ENCODE results near the gene ATXN1.

The ATXN1 gene

GRCh38 chr6:16360365-16360764 is 400.9 kb downstream of the ATXN1 start:
- Histone ChIP-seq H3K36me3 (ENCODE audit: control insufficient read depth in 2 of 2, insufficient read depth in 1 of 2, low read length in 2 of 2) (peaks cover 0 to 3% of the 10 kb centered on the region in 2 experiments; a peak in 1 of 3 replicates), H3K4me3 (ENCODE audit: low read depth, low read length) (no peak overlapping the region), H3K4me1 (ENCODE audit: control insufficient read depth, insufficient read depth, low read length) (no peaks in the 10 kb centered on the region), H3K27ac (ENCODE audit: extremely low read depth, low read depth, low read length) (no peak overlapping the region), H3K9me3 (ENCODE audit: control insufficient read depth, insufficient read depth, low read depth, low read length) (no peaks in the 10 kb centered on the region)
- ChIA-PET POLR2A (no interaction called here), CTCF (no interaction called here)
- no peak for TF ChIP-seq ZNF585B (tag by site-specific recombination; IDR thresholded peaks at IDR 0.05)
- TF ChIP-seq ZNF843 (tag by site-specific recombination; IDR thresholded peaks at IDR 0.05), result no peak
- no peak for TF ChIP-seq ZNF701 (tag by site-specific recombination; IDR thresholded peaks at IDR 0.05)
- no peak for TF ChIP-seq ZNF473 (tag by site-specific recombination; IDR thresholded peaks at IDR 0.05)
- no peak for TF ChIP-seq ZNF239 (tag by site-specific recombination; IDR thresholded peaks at IDR 0.05)
- no peak for TF ChIP-seq ZNF747 (tag by site-specific recombination; IDR thresholded peaks at IDR 0.05)
- TF ChIP-seq ZNF169 (tag by site-specific recombination; IDR thresholded peaks at IDR 0.05), result no peak
- TF ChIP-seq KLF9 (tag by site-specific recombination; IDR thresholded peaks at IDR 0.05; ENCODE audit: low read depth), result no peak
- TF ChIP-seq, protein P1, sequence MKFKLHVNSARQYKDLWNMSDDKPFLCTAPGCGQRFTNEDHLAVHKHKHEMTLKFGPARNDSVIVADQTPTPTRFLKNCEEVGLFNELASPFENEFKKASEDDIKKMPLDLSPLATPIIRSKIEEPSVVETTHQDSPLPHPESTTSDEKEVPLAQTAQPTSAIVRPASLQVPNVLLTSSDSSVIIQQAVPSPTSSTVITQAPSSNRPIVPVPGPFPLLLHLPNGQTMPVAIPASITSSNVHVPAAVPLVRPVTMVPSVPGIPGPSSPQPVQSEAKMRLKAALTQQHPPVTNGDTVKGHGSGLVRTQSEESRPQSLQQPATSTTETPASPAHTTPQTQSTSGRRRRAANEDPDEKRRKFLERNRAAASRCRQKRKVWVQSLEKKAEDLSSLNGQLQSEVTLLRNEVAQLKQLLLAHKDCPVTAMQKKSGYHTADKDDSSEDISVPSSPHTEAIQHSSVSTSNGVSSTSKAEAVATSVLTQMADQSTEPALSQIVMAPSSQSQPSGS (tag by site-specific recombination; IDR thresholded peaks at IDR 0.05; ENCODE audit: low read depth), result no peak
- TF ChIP-seq, protein P2, sequence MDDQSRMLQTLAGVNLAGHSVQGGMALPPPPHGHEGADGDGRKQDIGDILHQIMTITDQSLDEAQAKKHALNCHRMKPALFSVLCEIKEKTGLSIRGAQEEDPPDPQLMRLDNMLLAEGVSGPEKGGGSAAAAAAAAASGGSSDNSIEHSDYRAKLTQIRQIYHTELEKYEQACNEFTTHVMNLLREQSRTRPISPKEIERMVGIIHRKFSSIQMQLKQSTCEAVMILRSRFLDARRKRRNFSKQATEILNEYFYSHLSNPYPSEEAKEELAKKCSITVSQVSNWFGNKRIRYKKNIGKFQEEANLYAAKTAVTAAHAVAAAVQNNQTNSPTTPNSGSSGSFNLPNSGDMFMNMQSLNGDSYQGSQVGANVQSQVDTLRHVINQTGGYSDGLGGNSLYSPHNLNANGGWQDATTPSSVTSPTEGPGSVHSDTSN (CRISPR knock-in tag; IDR thresholded peaks at IDR 0.05), result no peak
- TF ChIP-seq ZNF791 (tag by site-specific recombination; IDR thresholded peaks at IDR 0.05), result no peak
- no peak for TF ChIP-seq ZNF140 (tag by site-specific recombination; IDR thresholded peaks at IDR 0.05)
- no peak for TF ChIP-seq ZNF404 (tag by site-specific recombination; IDR thresholded peaks at IDR 0.05)
- TF ChIP-seq ZNF23 (tag by site-specific recombination; IDR thresholded peaks at IDR 0.05; ENCODE audit: borderline replicate concordance), result no peak

- ChIA-PET POLR2A (no interaction called here), CTCF (no interaction called here)
- Histone ChIP-seq H3K9me3 (ENCODE audit: control insufficient read depth, insufficient read depth, low read depth, low read length) (no peaks in the 10 kb centered on the region), H3K27ac (ENCODE audit: extremely low read depth, low read depth, low read length) (no peak overlapping the region), H3K36me3 (ENCODE audit: control insufficient read depth in 2 of 2, insufficient read depth in 1 of 2, low read length in 2 of 2) (peaks cover 0 to 3% of the 10 kb centered on the region in 2 experiments; a peak in 1 of 3 replicates), H3K4me1 (ENCODE audit: control insufficient read depth, insufficient read depth, low read length) (no peaks in the 10 kb centered on the region), H3K4me3 (ENCODE audit: low read depth, low read length) (no peak overlapping the region)
- TF ChIP-seq ZFP69B (tag by site-specific recombination; IDR thresholded peaks at IDR 0.05) (no peak), ZNF202 (tag by site-specific recombination; IDR thresholded peaks at IDR 0.05; ENCODE audit: borderline replicate concordance) (no peak), INSM2 (tag by site-specific recombination; IDR thresholded peaks at IDR 0.05) (no peak), ZNF221 (tag by site-specific recombination; IDR thresholded peaks at IDR 0.05; ENCODE audit: borderline replicate concordance) (no peak), ZNF416 (tag by site-specific recombination; IDR thresholded peaks at IDR 0.05) (no peak), ZNF677 (tag by site-specific recombination; IDR thresholded peaks at IDR 0.05) (no peak), ZNF558 (tag by site-specific recombination; IDR thresholded peaks at IDR 0.05) (no peak), ZNF391 (tag by site-specific recombination; IDR thresholded peaks at IDR 0.05; ENCODE audit: borderline replicate concordance, low read depth) (no peak), ZNF23 (tag by site-specific recombination; IDR thresholded peaks at IDR 0.05; ENCODE audit: borderline replicate concordance) (no peak), ZNF324 (tag by site-specific recombination; IDR thresholded peaks at IDR 0.05) (no peak), ZBTB1 (tag by site-specific recombination; IDR thresholded peaks at IDR 0.05) (no peak), SP2 (tag by site-specific recombination; IDR thresholded peaks at IDR 0.05) (no peak), ZNF610 (tag by site-specific recombination; IDR thresholded peaks at IDR 0.05; ENCODE audit: borderline replicate concordance) (no peak), HOXC10 (CRISPR knock-in tag; IDR thresholded peaks at IDR 0.05) (no peak), ZNF843 (tag by site-specific recombination; IDR thresholded peaks at IDR 0.05) (no peak), GLI2 (tag by site-specific recombination; IDR thresholded peaks at IDR 0.05; ENCODE audit: borderline replicate concordance, low read depth) (no peak), ZBTB7A (tag by site-specific recombination; IDR thresholded peaks at IDR 0.05; ENCODE audit: low read depth) (no peak)
- TF ChIP-seq, protein P3, sequence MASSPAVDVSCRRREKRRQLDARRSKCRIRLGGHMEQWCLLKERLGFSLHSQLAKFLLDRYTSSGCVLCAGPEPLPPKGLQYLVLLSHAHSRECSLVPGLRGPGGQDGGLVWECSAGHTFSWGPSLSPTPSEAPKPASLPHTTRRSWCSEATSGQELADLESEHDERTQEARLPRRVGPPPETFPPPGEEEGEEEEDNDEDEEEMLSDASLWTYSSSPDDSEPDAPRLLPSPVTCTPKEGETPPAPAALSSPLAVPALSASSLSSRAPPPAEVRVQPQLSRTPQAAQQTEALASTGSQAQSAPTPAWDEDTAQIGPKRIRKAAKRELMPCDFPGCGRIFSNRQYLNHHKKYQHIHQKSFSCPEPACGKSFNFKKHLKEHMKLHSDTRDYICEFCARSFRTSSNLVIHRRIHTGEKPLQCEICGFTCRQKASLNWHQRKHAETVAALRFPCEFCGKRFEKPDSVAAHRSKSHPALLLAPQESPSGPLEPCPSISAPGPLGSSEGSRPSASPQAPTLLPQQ (tag by site-specific recombination; IDR thresholded peaks at IDR 0.05), result no peak
Observed at GRCh38 chr6:16359563-16359962, 401.7 kb downstream of the ATXN1 start.
